GM19438 (cell line): ENCODE data around the gene XPNPEP2.

Experiments used
- ATAC-seq: cut with Tn5 transposase; IDR thresholded peaks from one replicate; pipeline ENCODE4 v1.9.1; 2021; ENCODE audit warnings: low read depth; ENCODE audit not compliant: unreplicated experiment

Gene XPNPEP2

DNA sequence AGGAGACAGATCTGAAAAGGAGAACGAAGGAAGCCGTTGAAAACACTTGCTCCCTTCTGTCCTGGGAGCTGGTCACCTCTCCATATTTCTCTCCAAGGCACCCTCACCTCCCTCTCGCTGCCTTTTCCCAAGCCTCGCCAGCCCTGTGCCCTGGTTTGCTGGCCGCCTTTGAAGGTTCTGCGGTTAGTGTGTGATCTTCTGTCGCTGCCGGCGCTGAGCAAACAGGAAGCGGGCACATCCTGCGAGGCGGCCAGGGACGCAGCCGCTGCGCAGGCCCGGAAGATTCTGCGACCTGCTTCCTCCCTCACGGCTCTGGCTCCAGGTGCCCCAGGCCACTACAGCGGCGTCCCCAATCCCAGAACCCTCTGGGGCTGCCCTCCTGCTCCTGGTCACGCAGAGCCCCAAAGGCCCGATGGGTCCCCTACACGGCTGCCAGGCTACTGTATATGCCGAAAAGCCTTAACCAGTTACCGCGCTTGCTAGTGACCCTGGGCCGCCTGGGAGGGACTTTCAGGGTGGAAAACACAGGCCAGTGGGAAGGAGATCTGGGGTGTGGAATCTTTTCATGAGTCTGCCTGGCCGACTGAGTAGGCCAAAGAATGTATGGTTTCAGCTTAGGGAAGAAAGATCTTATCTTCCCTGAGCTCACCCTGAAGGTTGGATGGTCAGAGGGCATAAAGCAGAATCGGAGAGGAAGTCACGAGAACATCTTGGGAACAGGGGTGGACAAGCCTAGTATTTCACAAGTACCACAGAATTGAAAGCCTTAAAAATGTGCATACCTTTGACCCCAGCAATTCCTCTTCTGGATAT is 38.6 kb downstream of the XPNPEP2 start:
- ATAC-seq, result peak; percentile 33

DNA sequence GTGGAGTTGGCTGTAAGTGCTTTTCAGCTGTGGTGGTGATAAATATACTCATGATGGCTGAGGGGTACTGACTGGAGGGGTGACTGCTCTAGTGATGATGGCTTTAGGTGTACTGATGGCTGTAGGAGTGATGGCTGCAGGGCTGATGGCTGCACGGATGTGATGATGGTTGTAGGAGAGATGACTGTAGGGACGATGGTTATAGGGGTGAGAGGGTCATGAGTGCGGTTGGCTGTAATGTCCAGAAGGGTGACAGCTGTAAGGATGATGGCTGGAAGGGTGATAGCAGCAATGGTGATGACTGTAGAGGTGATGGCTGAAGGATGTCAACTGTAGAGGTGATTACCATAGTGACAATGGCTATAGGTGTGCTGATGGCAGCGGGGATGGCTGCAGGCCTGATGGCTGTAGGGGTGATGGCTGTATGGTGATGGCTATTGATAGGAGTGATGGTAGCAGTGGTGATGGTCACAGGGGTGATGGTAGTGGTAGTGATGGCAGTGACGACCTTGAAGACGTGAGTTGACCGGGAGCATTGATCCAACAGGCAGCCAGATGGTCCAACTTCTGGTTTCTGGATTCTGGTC is 40.4 kb downstream of the XPNPEP2 start:
- no peak for ATAC-seq

DNA sequence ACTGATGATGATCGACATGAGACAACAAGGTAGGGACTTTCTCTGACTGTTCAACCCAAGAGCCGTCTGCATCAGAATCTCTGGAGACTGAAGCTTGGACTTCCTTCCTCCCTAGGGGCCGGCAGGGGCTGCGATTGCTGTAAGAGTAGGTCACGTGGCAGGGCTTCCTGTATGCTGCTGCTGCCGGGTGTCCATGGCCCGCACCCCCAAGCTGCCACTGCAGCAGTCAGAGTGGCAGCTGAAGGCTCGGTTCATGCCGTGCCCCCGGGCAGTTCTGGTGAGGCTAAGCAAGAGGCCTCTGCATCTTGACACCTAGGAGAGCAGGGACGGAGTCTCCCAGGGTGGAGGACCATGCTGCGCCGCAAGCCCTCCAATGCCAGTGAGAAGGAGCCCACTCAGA is 41.0 kb downstream of the XPNPEP2 start, which contains the start of gene SASH3:
Gene SASH3 (plus strand): TSS at position 203 of the 400 bp plus-strand sequence. CDS start 149 bp downstream, at position 352.
- peak; percentile 29 for ATAC-seq

DNA sequence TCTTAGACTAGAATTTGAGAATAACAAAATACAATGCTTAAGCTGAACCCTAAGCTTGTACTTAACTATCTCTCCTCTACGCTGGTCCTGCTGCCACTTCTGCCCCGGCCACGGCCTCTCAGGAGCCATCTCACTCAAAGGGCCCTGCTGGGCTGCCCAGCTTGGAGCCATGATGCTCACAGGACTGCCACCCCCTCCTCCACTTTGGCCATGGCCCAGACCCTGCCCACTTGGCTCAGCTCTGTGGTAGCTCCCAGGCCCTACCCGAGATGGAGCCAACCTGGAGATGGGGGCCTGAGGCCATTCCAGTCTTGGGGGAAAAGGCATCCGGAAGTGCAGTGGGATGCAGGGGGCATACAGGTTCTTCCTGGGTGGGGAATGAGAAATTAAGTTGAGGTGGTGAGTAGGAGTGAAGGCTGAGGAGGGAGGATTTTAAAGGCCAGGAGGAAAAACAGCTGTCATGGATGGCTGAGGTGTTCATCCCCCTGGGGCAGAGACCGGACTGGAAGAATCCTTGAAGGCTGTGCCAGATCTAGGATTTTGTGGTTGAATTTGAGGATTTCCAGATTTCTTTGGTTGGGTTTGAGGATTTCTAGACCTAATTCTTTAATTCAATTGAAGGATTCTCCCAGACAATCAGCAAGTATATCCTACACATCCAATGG is 41.8 kb downstream of the XPNPEP2 start:
- ATAC-seq, result no peak

DNA sequence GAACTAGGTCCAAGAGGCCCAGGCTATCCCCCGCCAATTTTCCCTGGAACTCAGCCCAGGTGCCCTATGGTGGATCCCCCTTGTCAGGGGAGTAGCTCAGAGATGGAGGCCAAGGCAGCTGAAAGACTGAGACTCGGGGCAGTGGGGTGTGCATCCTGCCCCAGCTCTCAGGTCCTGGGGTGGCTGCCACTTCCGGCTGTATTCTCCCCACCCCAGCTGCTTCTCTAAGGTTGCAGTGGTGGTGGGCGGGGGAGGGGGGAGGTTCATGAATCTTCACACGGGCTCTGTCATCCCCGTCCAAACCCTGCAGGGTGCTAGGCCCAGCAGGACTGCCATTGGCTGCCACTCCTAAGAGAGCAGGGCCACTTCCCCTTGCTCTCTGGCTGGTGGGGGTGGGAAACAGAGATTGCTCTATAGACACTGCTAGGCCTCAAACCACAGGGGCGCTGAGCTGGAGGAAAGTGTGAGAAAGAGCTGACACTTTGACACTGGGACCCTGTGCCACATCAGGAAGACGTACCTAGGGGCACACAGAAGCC is 42.4 kb downstream of the XPNPEP2 start:
- ATAC-seq, result peak; percentile 57

DNA sequence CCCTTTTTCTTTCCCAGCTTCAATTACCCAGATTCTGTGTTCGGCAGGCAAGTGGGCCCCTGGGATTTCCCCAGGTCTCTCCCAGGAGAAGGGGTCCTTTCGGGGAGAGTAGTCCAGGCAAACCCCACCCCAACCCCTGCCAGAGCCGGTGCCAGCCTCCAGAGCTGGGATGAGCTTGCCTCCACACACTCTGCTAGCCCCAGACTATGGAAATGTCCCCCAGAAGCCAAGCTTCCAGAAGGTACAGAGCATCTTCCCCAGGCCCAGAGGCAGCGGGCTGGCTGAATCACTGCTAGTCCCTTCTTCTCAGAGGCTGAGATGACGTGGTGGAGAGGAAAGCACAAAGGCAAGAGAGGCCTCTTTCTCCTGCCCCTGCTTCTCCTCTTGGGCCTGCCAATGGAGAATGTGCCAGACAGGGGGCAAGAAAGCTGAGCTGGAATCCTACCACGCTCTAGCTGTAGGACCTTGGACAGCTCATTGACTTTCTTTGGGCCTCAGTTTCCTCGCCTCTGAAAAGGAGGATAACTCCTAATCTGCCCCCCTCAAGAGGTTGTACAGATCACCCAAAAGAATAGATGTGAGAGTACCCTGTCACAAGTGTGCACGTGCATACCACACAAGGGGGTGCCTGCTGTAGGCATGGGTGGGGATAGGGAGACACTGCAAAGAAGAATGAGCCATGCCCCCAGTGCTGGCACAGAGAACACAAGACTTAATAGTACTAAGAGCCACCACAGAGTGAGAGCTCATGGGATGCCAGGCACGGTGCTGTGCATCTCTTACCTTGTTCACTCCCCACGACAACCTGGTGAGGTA is 43.1 kb downstream of the XPNPEP2 start:
- no peak for ATAC-seq

DNA sequence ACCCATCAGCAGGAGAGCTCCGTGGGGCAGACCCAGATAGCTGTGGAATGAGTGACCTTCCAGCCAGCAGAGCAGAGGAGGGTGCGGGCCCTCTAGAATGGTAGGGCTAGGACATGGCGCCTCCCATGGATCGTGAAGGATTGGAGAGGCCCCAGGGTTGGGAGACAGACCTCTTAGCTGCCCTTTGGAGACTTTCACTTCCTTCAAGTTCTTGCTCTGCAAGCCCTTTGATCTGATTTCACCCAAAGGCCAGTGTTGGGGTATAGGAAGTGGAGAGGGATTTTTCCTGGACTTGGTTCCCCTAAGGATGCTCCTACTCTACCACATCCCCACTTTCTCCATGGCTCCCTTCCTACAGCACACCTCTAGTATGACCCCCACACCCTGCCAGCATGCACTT is 43.9 kb downstream of the XPNPEP2 start:
- ATAC-seq, result no peak

DNA sequence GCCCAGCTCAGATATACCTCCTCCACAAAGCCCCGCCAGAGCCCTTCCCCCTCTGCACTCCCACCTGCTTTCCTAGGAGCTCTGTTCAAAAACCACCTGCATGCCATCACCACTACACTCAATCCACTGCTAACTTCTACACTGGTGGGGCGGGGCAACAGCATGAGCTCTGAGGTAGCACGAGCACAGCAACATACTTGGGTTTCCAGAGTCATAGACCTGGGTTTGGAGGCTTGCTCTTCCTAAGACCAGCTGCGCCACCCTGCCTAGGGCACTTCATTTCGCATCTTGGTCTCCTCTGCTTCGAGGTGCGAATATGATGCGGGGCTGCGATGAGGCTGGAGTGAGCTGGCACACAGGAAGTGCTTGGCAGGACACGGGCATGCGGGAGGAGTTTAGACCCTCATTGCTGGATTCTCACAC is 44.5 kb downstream of the XPNPEP2 start:
- no peak for ATAC-seq

DNA sequence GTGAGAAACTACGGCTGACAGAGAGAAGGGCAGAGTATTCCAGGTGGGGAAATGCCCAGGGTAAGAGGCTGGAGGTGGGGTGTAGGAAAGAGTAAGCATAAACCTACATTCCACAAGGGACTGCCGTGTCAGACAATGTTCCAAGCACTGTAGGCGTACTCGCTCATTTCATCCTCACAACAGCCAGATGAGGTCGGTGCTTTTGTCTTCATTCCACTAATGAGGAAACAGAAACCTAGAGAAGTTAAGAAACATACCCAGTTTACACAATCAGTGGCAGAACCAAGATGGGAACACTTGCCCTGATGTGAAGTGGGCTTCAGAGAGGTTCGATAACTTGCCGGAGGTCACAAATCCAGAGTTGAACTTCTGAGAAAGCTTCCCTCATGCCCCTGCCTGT is 45.6 kb downstream of the XPNPEP2 start:
- ATAC-seq, result no peak

DNA sequence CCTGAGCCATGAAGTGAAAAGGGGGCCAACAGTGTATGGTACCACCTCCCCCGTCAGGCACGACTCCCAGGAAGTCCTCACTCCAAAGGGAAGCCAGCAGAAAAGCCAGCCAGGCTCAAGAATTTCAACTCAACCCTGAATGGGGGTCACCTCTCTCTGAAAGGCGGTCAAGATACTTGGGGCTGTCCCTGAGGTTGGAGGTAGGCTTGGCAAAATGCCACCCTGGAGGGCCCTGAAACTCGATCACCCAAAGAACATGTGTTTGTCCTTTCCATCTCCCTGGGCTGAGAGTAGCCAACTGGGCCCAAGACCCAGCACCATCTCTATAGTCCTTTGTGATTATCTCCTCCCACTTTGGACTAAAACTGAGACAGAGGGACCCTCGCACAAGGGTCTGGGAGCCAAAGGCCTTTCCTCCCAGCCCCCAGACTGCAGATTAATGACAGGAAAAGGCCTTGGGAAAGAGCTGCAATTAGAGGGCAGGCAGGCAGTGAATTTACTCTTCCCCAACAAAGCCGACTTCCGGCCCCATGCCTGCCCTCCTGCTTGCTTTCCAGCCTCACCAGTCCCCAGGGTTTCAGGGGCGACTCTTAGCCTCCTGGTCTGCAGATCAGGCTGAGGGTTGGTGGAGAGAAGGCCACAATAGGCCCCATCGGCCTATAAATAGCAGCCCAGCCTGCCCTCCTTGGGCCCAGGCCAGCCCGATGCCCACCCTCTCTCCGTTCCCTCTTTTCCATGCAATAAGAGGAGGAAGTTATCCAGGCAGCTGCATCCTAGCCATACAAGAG is 46.6 kb downstream of the XPNPEP2 start:
- no peak for ATAC-seq

DNA sequence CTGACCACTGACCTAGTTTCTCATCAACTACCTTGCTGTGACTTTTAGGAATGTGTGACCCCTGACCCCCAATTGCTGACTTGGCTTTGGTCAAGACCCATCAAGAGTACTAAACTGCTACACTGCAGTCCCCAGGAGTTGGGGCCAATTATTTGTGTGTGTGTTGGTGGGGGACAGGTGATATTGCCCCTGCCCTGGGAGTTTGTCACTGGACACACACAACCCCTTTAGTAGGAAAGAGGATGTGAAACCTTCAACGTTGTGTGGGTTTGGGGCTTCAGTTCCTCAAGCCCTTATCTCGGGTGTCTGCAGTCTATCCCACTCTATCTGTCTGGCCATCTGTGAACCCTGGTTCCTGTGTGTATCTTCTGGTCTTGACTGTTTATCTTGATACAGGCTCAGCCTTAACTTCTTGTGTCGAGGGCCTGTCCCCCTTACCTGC is 47.5 kb downstream of the XPNPEP2 start:
- peak; percentile 78 for ATAC-seq

DNA sequence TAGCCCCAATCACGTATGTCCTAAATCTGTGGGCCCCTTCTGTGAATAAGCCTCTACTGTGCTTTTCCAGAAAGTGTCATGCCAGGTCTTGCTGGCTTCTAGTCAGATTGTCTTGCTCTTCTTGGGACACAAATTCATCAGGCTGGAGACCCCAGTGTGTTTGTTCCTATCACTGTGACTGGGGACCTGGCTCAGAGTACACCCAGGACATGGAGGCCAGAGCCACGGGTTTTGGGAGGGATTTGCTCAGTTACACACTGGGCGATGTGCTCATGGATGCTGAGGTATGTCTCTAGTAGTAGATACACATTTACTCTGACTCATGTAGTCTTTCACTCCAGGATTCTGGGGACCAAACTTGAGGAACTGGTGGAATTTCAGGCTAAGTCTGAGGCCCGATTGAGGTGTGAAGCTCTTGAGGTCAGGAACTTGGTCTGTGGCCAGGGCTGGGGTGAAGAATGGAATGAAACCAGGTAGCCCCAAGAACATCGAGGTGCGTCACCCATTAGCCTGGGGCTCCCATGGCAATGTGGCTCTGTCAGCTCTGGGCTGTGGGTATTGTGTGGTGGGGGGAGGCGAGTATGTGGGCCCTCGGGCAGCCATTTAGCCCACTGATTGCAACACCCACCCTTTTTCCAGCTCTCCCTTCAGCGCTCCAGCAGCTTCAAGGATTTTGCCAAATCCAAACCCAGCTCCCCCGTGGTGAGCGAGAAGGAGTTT is 48.7 kb downstream of the XPNPEP2 start:
- ATAC-seq, result no peak

DNA sequence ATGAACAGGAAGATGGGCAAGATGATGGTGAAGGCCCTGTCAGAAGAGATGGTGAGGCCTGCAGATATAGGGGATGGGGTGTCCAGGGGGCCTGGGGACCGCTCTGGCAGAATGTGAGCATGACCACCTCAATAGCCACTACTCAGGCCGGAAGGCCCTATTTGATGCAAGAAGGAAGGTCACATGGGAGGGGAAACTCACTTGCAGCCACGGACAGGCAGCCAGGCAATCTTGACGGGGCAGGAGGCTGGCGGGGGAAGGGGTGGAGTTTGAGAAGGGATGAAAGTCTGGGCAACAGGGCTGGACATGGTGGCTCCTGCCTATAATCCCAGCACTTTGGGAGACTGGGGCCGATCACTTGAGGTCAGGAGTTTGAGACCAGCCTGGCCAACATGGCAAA is 49.7 kb downstream of the XPNPEP2 start:
- no peak for ATAC-seq

DNA sequence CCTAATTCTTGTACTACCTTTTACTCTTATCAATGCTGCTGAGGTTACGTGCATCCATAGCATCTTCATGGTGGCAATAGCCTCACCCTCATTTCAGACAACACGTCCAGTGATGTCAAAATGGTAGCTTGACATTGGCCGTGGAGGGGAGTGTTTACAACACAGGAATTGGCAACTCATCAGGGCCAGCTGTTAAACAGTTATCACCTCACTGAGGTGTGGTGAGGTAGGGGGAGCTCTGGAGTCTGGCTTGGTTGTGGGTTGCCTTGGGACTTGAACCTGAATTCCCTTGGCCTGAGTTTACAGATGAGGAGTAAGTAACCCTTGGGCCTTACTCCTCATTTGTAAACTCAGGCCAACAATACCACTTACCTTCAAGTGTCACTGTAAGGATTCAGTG is 51.4 kb downstream of the XPNPEP2 start:
- no peak for ATAC-seq

DNA sequence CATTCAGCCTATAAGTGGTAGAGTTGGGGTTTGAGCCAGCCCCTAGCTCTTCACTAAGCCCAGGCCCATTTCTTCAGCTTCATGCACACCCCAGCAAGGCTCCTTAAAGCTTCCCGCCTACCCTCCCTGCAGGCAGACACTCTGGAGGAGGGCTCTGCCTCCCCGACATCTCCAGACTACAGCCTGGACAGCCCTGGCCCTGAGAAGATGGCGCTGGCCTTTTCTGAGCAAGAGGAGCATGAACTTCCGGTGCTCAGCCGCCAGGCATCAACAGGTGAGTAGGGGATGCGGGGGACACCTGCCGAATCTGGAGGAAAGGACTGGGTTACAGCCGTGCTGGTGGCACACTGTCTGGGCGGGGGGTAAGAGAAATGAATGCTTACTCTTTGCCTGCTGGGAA is 52.0 kb downstream of the XPNPEP2 start:
- ATAC-seq, result no peak

DNA sequence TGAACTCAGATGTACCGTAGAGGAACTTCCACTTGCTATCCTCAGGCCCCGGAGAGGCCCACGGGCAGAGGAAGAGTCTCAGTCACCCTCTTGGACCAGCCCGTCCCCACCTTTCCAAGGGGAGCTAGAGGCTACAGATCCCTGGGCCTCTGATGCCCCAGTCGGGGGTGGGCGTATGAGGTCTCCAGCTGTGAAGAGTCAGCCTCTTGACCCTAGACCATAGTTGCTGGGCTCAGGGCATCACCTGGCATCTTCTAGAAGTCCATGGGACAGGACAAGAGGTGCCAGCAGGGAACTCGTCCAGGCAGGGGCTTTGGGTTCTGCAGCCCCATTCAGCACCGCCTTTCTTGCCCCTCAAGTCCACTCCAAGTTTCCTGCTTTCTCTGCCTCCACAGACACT is 52.6 kb downstream of the XPNPEP2 start:
- ATAC-seq, result no peak

DNA sequence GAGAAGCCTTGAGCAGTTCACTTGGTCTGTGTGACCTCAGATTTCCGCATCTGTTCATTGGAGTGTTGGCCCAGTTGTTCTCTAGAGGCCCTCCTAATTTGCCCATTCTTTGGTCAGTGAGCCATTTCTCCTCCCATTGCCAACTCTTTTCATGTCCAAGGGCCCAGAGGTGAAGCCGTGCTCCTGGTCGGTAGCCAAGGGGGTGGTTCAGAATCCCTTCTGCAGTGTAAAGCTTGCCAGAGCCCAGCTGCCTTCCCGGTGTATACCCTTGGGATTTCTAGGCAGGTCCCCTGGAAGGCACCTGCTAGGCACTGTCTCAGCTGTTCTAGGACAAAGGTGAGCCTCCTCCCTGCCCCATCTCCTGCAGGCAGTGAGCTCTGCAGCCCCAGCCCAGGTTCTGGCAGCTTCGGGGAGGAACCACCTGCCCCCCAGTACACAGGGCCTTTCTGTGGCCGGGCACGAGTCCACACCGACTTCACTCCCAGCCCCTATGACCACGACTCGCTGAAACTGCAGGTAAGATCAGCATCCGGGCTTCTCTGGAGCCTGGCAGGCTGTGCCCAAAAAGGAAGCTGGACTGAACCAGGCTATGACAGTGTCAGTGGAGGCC is 53.3 kb downstream of the XPNPEP2 start:
- no peak for ATAC-seq

DNA sequence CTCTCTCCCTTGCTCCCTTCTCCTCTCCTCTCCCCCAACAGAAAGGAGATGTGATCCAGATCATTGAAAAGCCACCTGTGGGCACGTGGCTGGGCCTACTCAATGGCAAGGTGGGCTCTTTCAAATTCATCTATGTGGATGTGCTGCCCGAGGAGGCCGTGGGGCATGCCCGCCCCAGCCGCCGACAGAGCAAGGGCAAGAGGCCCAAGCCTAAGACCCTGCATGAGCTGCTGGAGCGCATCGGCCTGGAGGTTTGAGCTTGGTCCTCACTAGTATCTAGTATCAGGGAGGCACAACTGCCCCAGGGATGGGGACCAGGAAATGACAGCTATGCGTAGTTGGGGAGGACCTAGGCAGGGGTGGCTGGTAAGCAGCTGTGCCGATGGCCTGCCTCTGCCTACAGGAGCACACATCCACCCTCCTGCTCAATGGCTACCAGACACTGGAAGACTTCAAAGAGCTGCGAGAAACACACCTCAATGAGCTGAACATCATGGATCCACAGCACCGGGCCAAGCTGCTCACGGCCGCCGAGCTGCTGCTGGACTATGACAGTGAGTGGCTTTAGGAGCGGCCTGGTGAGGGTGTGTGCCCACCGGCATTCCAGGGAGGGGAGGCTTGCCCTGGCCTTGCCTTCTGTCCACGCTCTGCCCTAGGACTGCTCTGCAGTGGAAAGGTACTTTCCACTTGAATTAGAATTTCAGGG is 54.0 kb downstream of the XPNPEP2 start:
- ATAC-seq, result no peak
